Natural killer cell (primary cell): ENCODE measurements around the gene DYNC1LI1. TPM values are rescaled to one million over a fixed set of nuclear protein-coding genes. Genes with fewer than 3 reads are reported as not detected.

Source experiments
- ATAC-seq, 3 donors: fragments of 150-1000 bp in 2 of 3; fragments of 200-7000 bp in 1 of 3; cut with Tn5 transposase; 1 replicate in 1 of 3; 2 replicates in 2 of 3; pipeline ENCODE4 v1.10.0; 2021; ENCODE audit warnings: mild to moderate bottlenecking in 2 of 3, moderate library complexity in 2 of 3
- DNase-seq, 2 donors: peaks; one replicate each; pipeline versions ENCODE4 v3.0.0 to v3.0.0-alpha.2; 2013 to 2021; ENCODE audit warnings: mixed read lengths in 1 of 2
- H3K27ac ChIP-seq: one replicate; pipeline ENCODE4 v1.5.1; 2013; ENCODE audit warnings: mild to moderate bottlenecking, low read length
- H3K27me3 ChIP-seq: one replicate; pipeline ENCODE4 v1.6.1; 2013; ENCODE audit warnings: low read length; ENCODE audit not compliant: control insufficient read depth, insufficient read depth
- H3K36me3 ChIP-seq: one replicate; pipeline ENCODE4 v1.6.1; 2013; ENCODE audit warnings: low read length; ENCODE audit not compliant: control insufficient read depth, insufficient read depth
- H3K4me1 ChIP-seq: one replicate; pipeline ENCODE4 v1.6.1; 2013; ENCODE audit warnings: low read length; ENCODE audit not compliant: control insufficient read depth, insufficient read depth
- H3K4me3 ChIP-seq: one replicate; pipeline ENCODE4 v1.5.1; 2013; ENCODE audit warnings: low read length
- H3K9me3 ChIP-seq: one replicate; pipeline ENCODE4 v1.6.1; 2013; ENCODE audit warnings: low read length; ENCODE audit not compliant: control insufficient read depth, insufficient read depth
- H3K27ac Mint-ChIP-seq, 2 donors: one replicate each; pipeline ENCODE4 v1.8.0; 2022; ENCODE audit warnings: mild to moderate bottlenecking in 2 of 2, mixed read lengths in 2 of 2, moderate library complexity in 1 of 2
- H3K27me3 Mint-ChIP-seq, 2 donors: one replicate each; pipeline ENCODE4 v1.8.0; 2022; ENCODE audit warnings: low read depth in 2 of 2, mixed read lengths in 2 of 2
- H3K36me3 Mint-ChIP-seq: one replicate; pipeline ENCODE4 v1.8.0; 2022; ENCODE audit warnings: mixed read lengths
- H3K4me1 Mint-ChIP-seq, 2 donors: one replicate each; pipeline ENCODE4 v1.8.0; 2022; ENCODE audit warnings: mixed read lengths in 2 of 2
- H3K4me3 Mint-ChIP-seq: one replicate; pipeline ENCODE4 v1.8.0; 2022; ENCODE audit warnings: mild to moderate bottlenecking, moderate library complexity, mixed read lengths
- H3K9me3 Mint-ChIP-seq, 2 donors: one replicate each; pipeline ENCODE4 v1.8.0; 2022; ENCODE audit warnings: mixed read lengths in 2 of 2
- CTCF ChIP-seq: fragments of 200-600 bp; IDR thresholded peaks from one replicate; pipeline ENCODE4 v1.8.0; 2022; ENCODE audit warnings: antibody characterized with exemption
- WGBS: methylation state at CpG from one replicate; pipeline ENCODE4 v1.1.7; 2013; ENCODE audit warnings: missing lambda C conversion rate; ENCODE audit not compliant: insufficient coverage; 5-methylcytosine and 5-hydroxymethylcytosine counted together
- intact Hi-C: fragments of 100-400 bp; cut with micrococcal nuclease; formaldehyde crosslinking; loops from one replicate; pipeline ENCODE4 v1.14.2; 2022
- total RNA-seq, 4 donors: library from RNA; stranded (reverse); fragments of 120-200 nt in 1 of 4; gene quantifications; one replicate each; pipeline versions ENCODE4 v1.2.3 to v1.2.4, GENCODE V29; 2013 to 2022

DYNC1LI1 gene
- total RNA-seq: 10 to 100 TPM; 35.9 to 49.2 (median 39.9) TPM
- 44.2 TPM for total RNA-seq (2013)

- Histone ChIP-seq H3K9me3 (no peaks in the 10 kb centered on the region), H3K27ac (peak within 1 kb of the TSS; percentile 89), H3K36me3 (no peaks in the 10 kb centered on the region), H3K27me3 (no peaks in the 10 kb centered on the region), H3K4me1 (peaks cover 10% of the 10 kb centered on the region), H3K4me3 (peak within 1 kb of the TSS; percentile 99)
- ATAC-seq (peak; percentile 94 to 99 (median 96)), DNase-seq (peak; percentile 91 to 97)
- no peak for TF ChIP-seq CTCF
- intact Hi-C loops: loop anchor here (2.0 kb wide), 2 partner anchors 68 to 114 kb away; partner anchors contain the start of genes CMTM6 and CNOT10
- H3K4me3 Mint-ChIP-seq: peak within 1 kb of the TSS; percentile 96
- peaks cover 0 to 5% of the 10 kb centered on the region in 2 donors for H3K27me3 Mint-ChIP-seq
- WGBS: under 1% methylated on average over 89 of the region's 89 CpGs
- no peaks in the 10 kb centered on the region for H3K36me3 Mint-ChIP-seq
- peaks cover 12 to 32% of the 10 kb centered on the region in 2 donors for H3K4me1 Mint-ChIP-seq
- no peaks in the 10 kb centered on the region for H3K9me3 Mint-ChIP-seq
- H3K27ac Mint-ChIP-seq: peak within 1 kb of the TSS; percentile 84 to 87
These were observed at the start of gene DYNC1LI1 for GRCh38 chr3:32570421-32571191. DYNC1LI1 (minus strand) TSS chr3:32570858; CDS start chr3:32570770, 88 bp downstream.

GRCh38 chr3:32619395-32619794 lies 48.7 kb upstream of the DYNC1LI1 start:
- Histone ChIP-seq H3K9me3 (no peaks in the 10 kb centered on the region), H3K27me3 (no peaks in the 10 kb centered on the region), H3K4me1 (no peaks in the 10 kb centered on the region), H3K4me3 (no peak overlapping the region), H3K27ac (no peak overlapping the region), H3K36me3 (no peaks in the 10 kb centered on the region)
- H3K36me3 Mint-ChIP-seq: no peaks in the 10 kb centered on the region
- DNase-seq: no peak
- no peaks in the 10 kb centered on the region for H3K4me1 Mint-ChIP-seq
- peaks cover 2 to 23% of the 10 kb centered on the region in 2 donors for H3K27me3 Mint-ChIP-seq
- H3K9me3 Mint-ChIP-seq: peaks cover 0 to 2% of the 10 kb centered on the region in 2 donors
- ATAC-seq: no peak
- intact Hi-C loops: no loop called here
- no peak overlapping the region for H3K27ac Mint-ChIP-seq
- H3K4me3 Mint-ChIP-seq: no peak overlapping the region
- TF ChIP-seq CTCF: no peak

- TF ChIP-seq CTCF: no peak
- no peaks in the 10 kb centered on the region for H3K4me1 ChIP-seq
- ATAC-seq (no peak), DNase-seq (no peak)
- no peaks in the 10 kb centered on the region for H3K36me3 ChIP-seq
- no peaks in the 10 kb centered on the region for H3K27me3 ChIP-seq
- no peaks in the 10 kb centered on the region for H3K9me3 ChIP-seq
- H3K36me3 Mint-ChIP-seq: no peaks in the 10 kb centered on the region
- no peak overlapping the region for H3K27ac Mint-ChIP-seq
- 95% methylated on average over 13 of the region's 14 CpGs for WGBS
- H3K9me3 Mint-ChIP-seq: peaks cover 0 to 2% of the 10 kb centered on the region in 2 donors
- H3K4me1 Mint-ChIP-seq: no peaks in the 10 kb centered on the region
- no peak overlapping the region for H3K4me3 Mint-ChIP-seq
- no peak overlapping the region for H3K27ac ChIP-seq
- intact Hi-C loops: no loop called here
- H3K27me3 Mint-ChIP-seq: peaks cover 12 to 29% of the 10 kb centered on the region in 2 donors
- H3K4me3 ChIP-seq: no peak overlapping the region
These were observed 45.8 kb upstream of the DYNC1LI1 start for GRCh38 chr3:32616267-32616962.
